Panc1 (cell line): Measurements from ENCODE around the gene RUNX1.

Source experiments
- CTCF ChIP-seq: fragments of 450-650 bp; IDR thresholded peaks from 2 replicates; pipeline ENCODE4 v1.5.1; 2017; ENCODE audit warnings: mild to moderate bottlenecking
- POLR2AphosphoS5 ChIP-seq: IDR thresholded peaks from 2 replicates; pipeline ENCODE4 v1.6.1; 2012; ENCODE audit warnings: mild to moderate bottlenecking, low read depth, low read length, moderate library complexity
- SIN3A ChIP-seq: IDR thresholded peaks from 2 replicates; pipeline ENCODE4 v1.6.1; 2012; ENCODE audit warnings: low read depth, mild to moderate bottlenecking, low read length, moderate library complexity, borderline replicate concordance; ENCODE audit not compliant: insufficient read depth
- TCF7L2 ChIP-seq: IDR thresholded peaks from 2 replicates; pipeline ENCODE4 v1.6.1; 2011; ENCODE audit warnings: mild to moderate bottlenecking, low read depth, low read length, inconsistent platforms
- TF ChIP-seq, protein P1 (sequence below), 2 experiments: IDR thresholded peaks; 2 replicates each; pipeline ENCODE4 v1.6.1; 2011 to 2012; ENCODE audit warnings: low read depth in 2 of 2, control low read depth in 1 of 2, low read length in 1 of 2, mild to moderate bottlenecking in 1 of 2, moderate library complexity in 1 of 2; ENCODE audit not compliant: insufficient read depth in 1 of 2

DNA sequence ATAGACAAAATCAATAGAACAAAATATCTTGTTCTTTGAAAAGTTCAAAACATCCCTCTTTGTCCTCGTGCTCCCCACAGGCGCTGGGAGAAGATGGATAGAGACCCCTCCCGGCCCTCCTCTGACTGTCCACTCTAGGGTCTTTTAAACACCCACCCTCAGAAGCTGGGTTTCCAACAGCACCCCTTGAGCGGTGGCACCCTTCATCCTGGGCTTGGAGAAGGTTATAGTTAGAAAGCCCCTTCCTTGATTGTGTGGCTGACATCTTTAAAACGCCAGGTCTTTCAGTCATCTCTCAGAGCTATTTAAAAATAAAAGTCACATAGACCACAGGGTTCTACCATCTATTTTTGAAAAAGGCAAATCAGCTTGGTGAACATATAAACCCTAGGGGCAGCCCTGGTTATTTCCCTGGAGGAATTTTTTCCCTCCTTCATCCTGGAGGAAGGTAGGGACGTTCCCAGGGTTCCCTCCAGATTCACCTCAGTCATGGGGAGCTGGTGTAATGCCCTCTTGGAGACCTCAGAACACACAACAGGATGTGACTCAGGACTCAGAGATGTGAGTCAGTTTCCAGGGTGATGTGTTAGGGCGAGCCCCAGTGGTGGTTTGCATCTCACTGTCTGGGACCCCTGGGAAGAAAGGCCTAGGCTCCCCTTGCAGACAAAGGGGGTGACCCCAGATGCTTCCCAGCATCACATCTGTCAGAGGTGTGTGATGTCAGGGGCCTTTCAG lies 241.8 kb downstream of the RUNX1 start:
- TF ChIP-seq CTCF (no peak), SIN3A (no peak), TCF7L2 (no peak), POLR2AphosphoS5 (no peak)
- TF ChIP-seq, protein P1, sequence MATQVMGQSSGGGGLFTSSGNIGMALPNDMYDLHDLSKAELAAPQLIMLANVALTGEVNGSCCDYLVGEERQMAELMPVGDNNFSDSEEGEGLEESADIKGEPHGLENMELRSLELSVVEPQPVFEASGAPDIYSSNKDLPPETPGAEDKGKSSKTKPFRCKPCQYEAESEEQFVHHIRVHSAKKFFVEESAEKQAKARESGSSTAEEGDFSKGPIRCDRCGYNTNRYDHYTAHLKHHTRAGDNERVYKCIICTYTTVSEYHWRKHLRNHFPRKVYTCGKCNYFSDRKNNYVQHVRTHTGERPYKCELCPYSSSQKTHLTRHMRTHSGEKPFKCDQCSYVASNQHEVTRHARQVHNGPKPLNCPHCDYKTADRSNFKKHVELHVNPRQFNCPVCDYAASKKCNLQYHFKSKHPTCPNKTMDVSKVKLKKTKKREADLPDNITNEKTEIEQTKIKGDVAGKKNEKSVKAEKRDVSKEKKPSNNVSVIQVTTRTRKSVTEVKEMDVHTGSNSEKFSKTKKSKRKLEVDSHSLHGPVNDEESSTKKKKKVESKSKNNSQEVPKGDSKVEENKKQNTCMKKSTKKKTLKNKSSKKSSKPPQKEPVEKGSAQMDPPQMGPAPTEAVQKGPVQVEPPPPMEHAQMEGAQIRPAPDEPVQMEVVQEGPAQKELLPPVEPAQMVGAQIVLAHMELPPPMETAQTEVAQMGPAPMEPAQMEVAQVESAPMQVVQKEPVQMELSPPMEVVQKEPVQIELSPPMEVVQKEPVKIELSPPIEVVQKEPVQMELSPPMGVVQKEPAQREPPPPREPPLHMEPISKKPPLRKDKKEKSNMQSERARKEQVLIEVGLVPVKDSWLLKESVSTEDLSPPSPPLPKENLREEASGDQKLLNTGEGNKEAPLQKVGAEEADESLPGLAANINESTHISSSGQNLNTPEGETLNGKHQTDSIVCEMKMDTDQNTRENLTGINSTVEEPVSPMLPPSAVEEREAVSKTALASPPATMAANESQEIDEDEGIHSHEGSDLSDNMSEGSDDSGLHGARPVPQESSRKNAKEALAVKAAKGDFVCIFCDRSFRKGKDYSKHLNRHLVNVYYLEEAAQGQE (IDR thresholded peaks at IDR 0.05; ENCODE audit: insufficient read depth in 1 of 2, low read depth in 2 of 2, low read length in 1 of 2) = no peak
